ENCODE data around the gene POP7. TPM values are rescaled to one million over a fixed set of nuclear protein-coding genes. Genes with fewer than 3 reads are reported as not detected.

The POP7 gene
- total and polyA plus RNA-seq, 2 donors: 31.2 to 35.4 TPM

- Histone ChIP-seq H3K27ac (ENCODE audit: low read depth in 1 of 2, low read length in 1 of 2) (no peak overlapping the region), H3K4me1 (ENCODE audit: control insufficient read depth in 2 of 2, insufficient read depth in 2 of 2, low read length in 2 of 2) (no peaks in the 10 kb centered on the region), H3K27me3 (ENCODE audit: control insufficient read depth in 2 of 2, insufficient read depth in 1 of 2, low read length in 1 of 2) (no peaks in the 10 kb centered on the region), H3K4me3 (ENCODE audit: low read length in 2 of 2) (no peak overlapping the region), H3K9me3 (ENCODE audit: control insufficient read depth in 2 of 2, insufficient read depth in 1 of 2, low read length in 1 of 2) (no peaks in the 10 kb centered on the region), H3K36me3 (ENCODE audit: control insufficient read depth in 2 of 2, insufficient read depth in 2 of 2, low read length in 1 of 2) (peaks cover 97 to 99% of the 10 kb centered on the region in 2 donors)
- WGBS: 97% methylated on average over 28 of the region's 28 CpGs
- DNase-seq (ENCODE audit: low read depth in 6 of 9, low spot score in 9 of 9): no peak
These were observed 22.8 kb upstream of the POP7 start for GRCh38 chr7:100682991-100683658.

GRCh38 chr7:100683659-100684533 is 22.0 kb upstream of the POP7 start:
- 98% methylated on average over 37 of the region's 37 CpGs for WGBS
- Histone ChIP-seq H3K27ac (ENCODE audit: low read depth in 1 of 2, low read length in 1 of 2) (no peak overlapping the region), H3K27me3 (ENCODE audit: control insufficient read depth in 2 of 2, insufficient read depth in 1 of 2, low read length in 1 of 2) (no peaks in the 10 kb centered on the region), H3K4me3 (ENCODE audit: low read length in 2 of 2) (no peak overlapping the region), H3K9me3 (ENCODE audit: control insufficient read depth in 2 of 2, insufficient read depth in 1 of 2, low read length in 1 of 2) (no peaks in the 10 kb centered on the region), H3K4me1 (ENCODE audit: control insufficient read depth in 2 of 2, insufficient read depth in 2 of 2, low read length in 2 of 2) (peaks cover 0 to under 1% of the 10 kb centered on the region in 2 donors), H3K36me3 (ENCODE audit: control insufficient read depth in 2 of 2, insufficient read depth in 2 of 2, low read length in 1 of 2) (peaks cover 97 to 99% of the 10 kb centered on the region in 2 donors)
- DNase-seq (ENCODE audit: low read depth in 6 of 9, low spot score in 9 of 9): no peak

- Histone ChIP-seq H3K4me3 (ENCODE audit: low read length in 2 of 2) (no peak overlapping the region), H3K4me1 (ENCODE audit: control insufficient read depth in 2 of 2, insufficient read depth in 2 of 2, low read length in 2 of 2) (peaks cover 0 to 7% of the 10 kb centered on the region in 2 donors), H3K9me3 (ENCODE audit: control insufficient read depth in 2 of 2, insufficient read depth in 1 of 2, low read length in 1 of 2) (no peaks in the 10 kb centered on the region), H3K27me3 (ENCODE audit: control insufficient read depth in 2 of 2, insufficient read depth in 1 of 2, low read length in 1 of 2) (no peaks in the 10 kb centered on the region), H3K36me3 (ENCODE audit: control insufficient read depth in 2 of 2, insufficient read depth in 2 of 2, low read length in 1 of 2) (peaks cover 97 to 98% of the 10 kb centered on the region in 2 donors), H3K27ac (ENCODE audit: low read depth in 1 of 2, low read length in 1 of 2) (no peak overlapping the region)
- no peak for DNase-seq (ENCODE audit: low read depth in 6 of 9, low spot score in 9 of 9)
- WGBS: 99% methylated on average over 16 of the region's 16 CpGs
These were observed 21.3 kb upstream of the POP7 start for GRCh38 chr7:100684534-100685042.

GRCh38 chr7:100685049-100685605 is 20.8 kb upstream of the POP7 start:
- Histone ChIP-seq H3K27me3 (ENCODE audit: control insufficient read depth in 2 of 2, insufficient read depth in 1 of 2, low read length in 1 of 2) (no peaks in the 10 kb centered on the region), H3K4me3 (ENCODE audit: low read length in 2 of 2) (no peak overlapping the region), H3K4me1 (ENCODE audit: control insufficient read depth in 2 of 2, insufficient read depth in 2 of 2, low read length in 2 of 2) (peaks cover 0 to 9% of the 10 kb centered on the region in 2 donors), H3K9me3 (ENCODE audit: control insufficient read depth in 2 of 2, insufficient read depth in 1 of 2, low read length in 1 of 2) (no peaks in the 10 kb centered on the region), H3K27ac (ENCODE audit: low read depth in 1 of 2, low read length in 1 of 2) (no peak overlapping the region), H3K36me3 (ENCODE audit: control insufficient read depth in 2 of 2, insufficient read depth in 2 of 2, low read length in 1 of 2) (peaks cover 93 to 95% of the 10 kb centered on the region in 2 donors)
- no peak for DNase-seq (ENCODE audit: low read depth in 6 of 9, low spot score in 9 of 9)
- WGBS: 97% methylated on average over 18 of the region's 18 CpGs

GRCh38 chr7:100685631-100686145 is 20.2 kb upstream of the POP7 start:
- 95% methylated on average over 17 of the region's 17 CpGs for WGBS
- Histone ChIP-seq H3K36me3 (ENCODE audit: control insufficient read depth in 2 of 2, insufficient read depth in 2 of 2, low read length in 1 of 2) (peaks cover 87 to 90% of the 10 kb centered on the region in 2 donors), H3K27me3 (ENCODE audit: control insufficient read depth in 2 of 2, insufficient read depth in 1 of 2, low read length in 1 of 2) (no peaks in the 10 kb centered on the region), H3K4me1 (ENCODE audit: control insufficient read depth in 2 of 2, insufficient read depth in 2 of 2, low read length in 2 of 2) (peaks cover 0 to 10% of the 10 kb centered on the region in 2 donors), H3K4me3 (ENCODE audit: low read length in 2 of 2) (no peak overlapping the region), H3K9me3 (ENCODE audit: control insufficient read depth in 2 of 2, insufficient read depth in 1 of 2, low read length in 1 of 2) (no peaks in the 10 kb centered on the region), H3K27ac (ENCODE audit: low read depth in 1 of 2, low read length in 1 of 2) (no peak overlapping the region)
- DNase-seq (ENCODE audit: low read depth in 6 of 9, low spot score in 9 of 9): no peak

- Histone ChIP-seq H3K4me1 (ENCODE audit: control insufficient read depth in 2 of 2, insufficient read depth in 2 of 2, low read length in 2 of 2) (peaks cover 4 to 15% of the 10 kb centered on the region in 2 donors), H3K4me3 (ENCODE audit: low read length in 2 of 2) (no peak overlapping the region), H3K9me3 (ENCODE audit: control insufficient read depth in 2 of 2, insufficient read depth in 1 of 2, low read length in 1 of 2) (no peaks in the 10 kb centered on the region), H3K27me3 (ENCODE audit: control insufficient read depth in 2 of 2, insufficient read depth in 1 of 2, low read length in 1 of 2) (no peaks in the 10 kb centered on the region), H3K27ac (ENCODE audit: low read depth in 1 of 2, low read length in 1 of 2) (no peak overlapping the region), H3K36me3 (ENCODE audit: control insufficient read depth in 2 of 2, insufficient read depth in 2 of 2, low read length in 1 of 2) (peaks cover 85 to 89% of the 10 kb centered on the region in 2 donors)
- WGBS: 98% methylated on average over 33 of the region's 33 CpGs
- no peak for DNase-seq (ENCODE audit: low read depth in 6 of 9, low spot score in 9 of 9)
These were observed 19.6 kb upstream of the POP7 start for GRCh38 chr7:100686201-100686821.

- Histone ChIP-seq H3K27ac (ENCODE audit: low read depth in 1 of 2, low read length in 1 of 2) (no peak overlapping the region), H3K9me3 (ENCODE audit: control insufficient read depth in 2 of 2, insufficient read depth in 1 of 2, low read length in 1 of 2) (no peaks in the 10 kb centered on the region), H3K4me3 (ENCODE audit: low read length in 2 of 2) (no peak overlapping the region), H3K36me3 (ENCODE audit: control insufficient read depth in 2 of 2, insufficient read depth in 2 of 2, low read length in 1 of 2) (peaks cover 80 to 84% of the 10 kb centered on the region in 2 donors), H3K4me1 (ENCODE audit: control insufficient read depth in 2 of 2, insufficient read depth in 2 of 2, low read length in 2 of 2) (peaks cover 8 to 20% of the 10 kb centered on the region in 2 donors), H3K27me3 (ENCODE audit: control insufficient read depth in 2 of 2, insufficient read depth in 1 of 2, low read length in 1 of 2) (no peaks in the 10 kb centered on the region)
- over 99% methylated on average over 17 of the region's 17 CpGs for WGBS
- DNase-seq (ENCODE audit: low read depth in 6 of 9, low spot score in 9 of 9): no peak
These were observed 19.1 kb upstream of the POP7 start for GRCh38 chr7:100686822-100687211.

GRCh38 chr7:100687261-100687660 is 18.7 kb upstream of the POP7 start:
- no peak overlapping the region for H3K27ac ChIP-seq (ENCODE audit: low read depth in 1 of 2, low read length in 1 of 2)
- DNase-seq (ENCODE audit: low read depth in 6 of 9, low spot score in 9 of 9): no peak
- no peak overlapping the region for H3K4me3 ChIP-seq (ENCODE audit: low read length in 2 of 2)
- no peaks in the 10 kb centered on the region for H3K27me3 ChIP-seq (ENCODE audit: control insufficient read depth in 2 of 2, insufficient read depth in 1 of 2, low read length in 1 of 2)
- H3K9me3 ChIP-seq (ENCODE audit: control insufficient read depth in 2 of 2, insufficient read depth in 1 of 2, low read length in 1 of 2): no peaks in the 10 kb centered on the region
- H3K4me1 ChIP-seq (ENCODE audit: control insufficient read depth in 2 of 2, insufficient read depth in 2 of 2, low read length in 2 of 2): peaks cover 13 to 25% of the 10 kb centered on the region in 2 donors
- 95% methylated on average over 22 of the region's 22 CpGs for WGBS
- peaks cover 76 to 80% of the 10 kb centered on the region in 2 donors for H3K36me3 ChIP-seq (ENCODE audit: control insufficient read depth in 2 of 2, insufficient read depth in 2 of 2, low read length in 1 of 2)
